Mucosa of rectum (tissue), 2 donors: ENCODE measurements around the gene NKX2-4.
"Not testable (repeated sequence)": the region's sequence is repeated elsewhere in the genome, so short reads cannot be mapped to it uniquely, and the experiment has no call there.

Experiments used
- H3K27ac ChIP-seq, 2 donors: one replicate each; pipeline ENCODE4 v1.7.0; 2013; ENCODE audit warnings: inconsistent platforms in 2 of 2, low read depth in 2 of 2, low read length in 2 of 2
- H3K27me3 ChIP-seq, 2 donors: one replicate each; pipeline ENCODE4 v1.7.0; 2013; ENCODE audit warnings: low read length in 2 of 2; ENCODE audit not compliant: control insufficient read depth in 2 of 2, insufficient read depth in 2 of 2
- H3K36me3 ChIP-seq, 2 donors: one replicate each; pipeline ENCODE4 v1.7.0; 2013; ENCODE audit warnings: low read length in 2 of 2; ENCODE audit not compliant: control insufficient read depth in 2 of 2, insufficient read depth in 2 of 2
- H3K4me1 ChIP-seq, 2 donors: one replicate each; pipeline ENCODE4 v1.7.0; 2013; ENCODE audit warnings: low read length in 2 of 2, mild to moderate bottlenecking in 1 of 2; ENCODE audit not compliant: control insufficient read depth in 2 of 2, insufficient read depth in 2 of 2
- H3K4me3 ChIP-seq, 2 donors: one replicate each; pipeline ENCODE4 v1.7.0; 2013; ENCODE audit warnings: low read length in 2 of 2
- H3K9ac ChIP-seq, 2 donors: one replicate each; pipeline ENCODE4 v1.7.0; 2013; ENCODE audit warnings: low read length in 2 of 2, low read depth in 1 of 2, mild to moderate bottlenecking in 1 of 2
- H3K9me3 ChIP-seq, 2 donors: one replicate each; pipeline ENCODE4 v1.7.0; 2013; ENCODE audit warnings: low read length in 2 of 2; ENCODE audit not compliant: control insufficient read depth in 2 of 2
- donor health status: healthy.
- donor health status: Normal muscosa, but diverticular disease.

Gene NKX2-4

DNA sequence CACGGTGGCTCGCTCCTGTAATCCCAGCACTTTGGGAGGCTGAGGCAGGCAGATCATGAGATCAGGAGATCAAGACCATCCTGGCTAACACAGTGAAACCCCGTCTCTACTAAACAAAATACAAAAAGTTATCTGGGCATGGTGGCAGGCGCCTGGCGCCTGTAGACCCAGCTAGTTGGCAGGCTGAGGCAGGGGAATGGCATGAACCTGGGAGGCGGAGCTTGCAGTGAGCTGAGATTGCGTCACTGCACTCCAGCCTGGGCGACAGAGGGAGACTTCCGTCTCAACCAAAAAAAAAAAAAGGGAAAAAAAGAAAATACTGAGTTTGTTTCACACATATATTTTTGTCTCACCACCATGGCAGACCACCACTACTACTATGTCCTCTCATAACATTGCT, 31.1 kb downstream of the NKX2-4 start:
- not testable (repeated sequence) for H3K27ac ChIP-seq, H3K9ac ChIP-seq

DNA sequence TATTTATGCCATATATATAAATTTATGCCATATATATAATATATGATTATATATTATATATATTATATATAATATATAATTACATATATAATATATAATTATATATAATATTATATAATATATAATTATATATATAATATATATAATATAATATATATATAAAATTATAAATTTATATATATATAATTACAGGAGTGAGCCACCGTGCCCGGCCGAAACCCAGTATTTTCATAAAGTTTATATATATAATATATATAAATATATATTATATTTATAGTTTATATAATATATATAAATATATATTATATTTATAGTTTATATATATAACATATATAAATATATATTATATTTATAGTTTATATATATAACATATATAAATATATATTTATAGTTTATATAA, 31.6 kb downstream of the NKX2-4 start:
- H3K9me3 ChIP-seq = no peaks in the 10 kb centered on the region
- H3K27ac ChIP-seq = no peak overlapping the region
- no peaks in the 10 kb centered on the region for H3K27me3 ChIP-seq
- H3K9ac ChIP-seq = no peak overlapping the region
- peaks cover 31 to 37% of the 10 kb centered on the region in 2 donors for H3K36me3 ChIP-seq
- no peak overlapping the region for H3K4me3 ChIP-seq
- no peaks in the 10 kb centered on the region for H3K4me1 ChIP-seq

More for the DNA sequence above, 31.1 kb downstream of the NKX2-4 start:
- not testable (repeated sequence) for H3K27me3 ChIP-seq, H3K4me3 ChIP-seq, H3K9me3 ChIP-seq, H3K4me1 ChIP-seq
- peaks cover 36 to 40% of the 10 kb centered on the region in 2 donors for H3K36me3 ChIP-seq

GRCh38 chr20:21364413-21364812, 32.9 kb downstream of the NKX2-4 start:
- peaks cover 31 to 38% of the 10 kb centered on the region in 2 donors for H3K36me3 ChIP-seq
- H3K27me3 ChIP-seq = no peaks in the 10 kb centered on the region
- no peaks in the 10 kb centered on the region for H3K9me3 ChIP-seq
- H3K4me1 ChIP-seq = peaks cover 0 to 5% of the 10 kb centered on the region in 2 donors
- H3K9ac ChIP-seq = no peak overlapping the region
- no peak overlapping the region for H3K27ac ChIP-seq
- H3K4me3 ChIP-seq = no peak overlapping the region

DNA sequence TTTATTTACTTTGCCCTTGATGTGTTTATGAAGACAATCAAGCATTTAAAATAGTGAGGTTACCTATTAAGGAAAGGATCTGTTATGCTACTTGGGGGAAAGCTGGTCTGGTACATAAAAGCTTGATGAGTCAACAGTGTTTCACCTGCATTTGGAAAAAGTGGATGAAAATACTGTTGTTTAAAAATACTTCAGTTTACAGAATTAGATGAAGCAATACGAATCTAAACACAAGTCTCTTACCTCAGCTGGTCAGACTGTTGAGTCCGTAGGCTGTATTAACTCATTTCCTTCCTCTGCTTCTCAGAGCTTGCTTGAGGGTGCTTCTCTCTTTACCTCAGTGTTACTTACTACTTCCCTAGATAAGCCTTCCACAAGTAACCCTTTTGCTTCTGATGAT, 36.1 kb downstream of the NKX2-4 start:
- Histone ChIP-seq H3K4me1 (peaks cover 0 to 5% of the 10 kb centered on the region in 2 donors), H3K9me3 (no peaks in the 10 kb centered on the region), H3K27me3 (no peaks in the 10 kb centered on the region), H3K9ac (no peak overlapping the region), H3K4me3 (no peak overlapping the region), H3K36me3 (peaks cover 21 to 30% of the 10 kb centered on the region in 2 donors), H3K27ac (no peak overlapping the region)

- Histone ChIP-seq H3K9ac (no peak overlapping the region), H3K27ac (no peak overlapping the region), H3K9me3 (no peaks in the 10 kb centered on the region), H3K36me3 (peaks cover 21 to 30% of the 10 kb centered on the region in 2 donors), H3K4me1 (peaks cover 0 to 5% of the 10 kb centered on the region in 2 donors), H3K4me3 (no peak overlapping the region), H3K27me3 (no peaks in the 10 kb centered on the region)
Observed at GRCh38 chr20:21360705-21361104, 36.6 kb downstream of the NKX2-4 start.

DNA sequence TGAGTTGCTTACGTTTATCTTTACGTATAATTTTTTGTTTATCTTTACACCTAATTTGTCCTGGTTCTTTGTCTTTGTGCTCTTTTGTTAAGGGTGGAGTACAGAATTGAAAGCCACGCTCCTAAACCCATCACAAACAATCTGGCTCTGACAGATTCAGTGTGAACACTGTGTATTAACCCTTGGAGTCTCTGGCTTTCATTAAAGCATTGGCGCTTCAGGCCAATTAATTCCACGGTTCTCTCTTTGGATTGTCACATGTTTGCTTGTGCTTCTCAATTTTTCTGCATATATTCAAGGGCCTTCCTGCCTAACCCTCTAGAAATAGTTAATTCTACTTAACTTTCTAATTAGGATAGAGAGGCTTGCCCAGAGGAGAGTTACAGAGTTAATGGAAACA, 38.6 kb downstream of the NKX2-4 start:
- peaks cover 17 to 32% of the 10 kb centered on the region in 2 donors for H3K36me3 ChIP-seq
- H3K9ac ChIP-seq = no peak overlapping the region
- H3K4me1 ChIP-seq = peaks cover 0 to 5% of the 10 kb centered on the region in 2 donors
- H3K9me3 ChIP-seq = no peaks in the 10 kb centered on the region
- H3K4me3 ChIP-seq = no peak overlapping the region
- H3K27me3 ChIP-seq = no peaks in the 10 kb centered on the region
- H3K27ac ChIP-seq = no peak overlapping the region

GRCh38 chr20:21357844-21358243, 39.5 kb downstream of the NKX2-4 start:
- Histone ChIP-seq H3K36me3 (peaks cover 18 to 25% of the 10 kb centered on the region in 2 donors), H3K27me3 (no peaks in the 10 kb centered on the region), H3K9ac (no peak overlapping the region), H3K27ac (no peak overlapping the region), H3K4me1 (peaks cover 0 to 5% of the 10 kb centered on the region in 2 donors), H3K4me3 (no peak overlapping the region), H3K9me3 (no peaks in the 10 kb centered on the region)

DNA sequence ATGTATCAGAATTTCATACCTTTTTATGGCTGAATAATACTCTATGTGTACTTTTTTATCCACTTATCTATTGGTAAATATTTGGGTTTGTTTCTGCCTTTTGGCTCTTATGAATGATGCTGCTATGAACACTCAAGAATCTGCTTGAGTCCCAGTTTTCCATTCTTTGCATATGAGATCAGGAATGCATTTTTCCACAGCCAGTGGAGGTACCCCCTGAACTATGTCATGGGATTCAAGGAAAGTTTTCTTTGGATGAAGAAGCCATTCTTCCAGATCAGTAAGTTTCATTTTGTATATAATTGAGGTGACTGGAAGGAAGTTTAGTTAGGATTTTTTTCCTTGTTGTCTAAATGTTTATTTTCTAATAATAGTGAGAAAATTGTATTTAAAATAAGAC, 40.9 kb downstream of the NKX2-4 start:
- H3K27ac ChIP-seq = no peak overlapping the region

GRCh38 chr20:21355981-21356380, 41.3 kb downstream of the NKX2-4 start:
- no peak overlapping the region for H3K9ac ChIP-seq

More for the DNA sequence above, 40.9 kb downstream of the NKX2-4 start:
- Histone ChIP-seq H3K9ac (no peak overlapping the region), H3K27me3 (no peaks in the 10 kb centered on the region), H3K4me1 (peaks cover 0 to 5% of the 10 kb centered on the region in 2 donors), H3K4me3 (no peak overlapping the region), H3K36me3 (peaks cover 19 to 20% of the 10 kb centered on the region in 2 donors), H3K9me3 (no peaks in the 10 kb centered on the region)

DNA sequence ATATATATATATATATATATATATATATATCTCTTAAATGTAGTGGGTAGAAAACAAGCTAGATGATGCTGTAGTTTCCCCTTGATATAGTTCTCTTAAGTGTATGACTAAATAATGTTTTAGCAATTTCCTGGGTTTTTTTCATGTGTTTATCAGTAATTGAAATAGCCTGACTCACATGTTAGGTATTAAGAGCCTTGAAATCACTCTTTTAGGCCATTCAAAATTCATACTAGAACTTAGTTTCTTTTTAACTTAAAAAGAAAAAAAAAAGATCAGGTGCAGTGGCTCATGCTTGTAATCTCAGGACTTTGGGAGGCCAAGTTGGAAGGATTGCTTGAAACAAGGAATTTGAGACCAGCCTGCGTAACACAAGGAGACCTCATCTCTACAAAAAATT, 44.1 kb downstream of the NKX2-4 start:
- H3K36me3 ChIP-seq = peaks cover 19 to 25% of the 10 kb centered on the region in 2 donors
- H3K4me3 ChIP-seq = no peak overlapping the region
- no peak overlapping the region for H3K9ac ChIP-seq
- no peaks in the 10 kb centered on the region for H3K4me1 ChIP-seq
- no peaks in the 10 kb centered on the region for H3K9me3 ChIP-seq
- no peaks in the 10 kb centered on the region for H3K27me3 ChIP-seq
- no peak overlapping the region for H3K27ac ChIP-seq

More at GRCh38 chr20:21355981-21356380, 41.3 kb downstream of the NKX2-4 start:
- no peak overlapping the region for H3K4me3 ChIP-seq
- peaks cover 19 to 20% of the 10 kb centered on the region in 2 donors for H3K36me3 ChIP-seq
- no peak overlapping the region for H3K27ac ChIP-seq
- no peaks in the 10 kb centered on the region for H3K9me3 ChIP-seq
- H3K27me3 ChIP-seq = no peaks in the 10 kb centered on the region
- H3K4me1 ChIP-seq = peaks cover 0 to 5% of the 10 kb centered on the region in 2 donors

DNA sequence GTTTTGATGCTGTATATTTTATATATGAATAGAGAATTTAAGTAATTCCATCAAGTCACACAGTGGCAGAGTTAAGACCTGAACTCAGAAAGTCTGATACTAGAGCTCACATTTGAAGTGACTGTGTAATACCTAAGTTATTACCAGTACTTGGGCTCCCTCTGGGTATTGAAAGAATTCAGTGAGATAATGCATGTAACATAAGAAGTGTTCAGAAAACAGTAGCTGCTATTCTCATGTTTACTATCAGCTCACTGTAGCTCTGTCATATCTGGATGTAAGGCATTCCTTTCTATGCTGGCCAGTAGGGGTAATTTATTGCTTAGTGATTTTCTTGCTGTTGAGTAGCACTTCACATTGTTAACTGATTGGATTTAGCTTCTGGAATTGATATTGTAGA, 44.6 kb downstream of the NKX2-4 start:
- no peaks in the 10 kb centered on the region for H3K9me3 ChIP-seq
- H3K4me1 ChIP-seq = no peaks in the 10 kb centered on the region
- H3K27me3 ChIP-seq = no peaks in the 10 kb centered on the region
- no peak overlapping the region for H3K9ac ChIP-seq
- no peak overlapping the region for H3K4me3 ChIP-seq
- H3K36me3 ChIP-seq = peaks cover 18 to 25% of the 10 kb centered on the region in 2 donors
- no peak overlapping the region for H3K27ac ChIP-seq
